A673 (cell line): ENCODE data around the gene TUSC7. TPM values are rescaled to one million over a fixed set of nuclear protein-coding genes. Genes with fewer than 3 reads are reported as not detected.

Source experiments
- BruUV-seq: library from RNA; stranded (reverse); fragments of 400-500 nt; replicated peaks from 2 replicates; lab custom pipeline; 2021; lab: Mats Ljungman, UMichigan
- CTCF ChIA-PET: fragments of 300-600 bp; sonication (Branson Sonifier 250); formaldehyde crosslinking; loops from one replicate; lab custom pipeline; 2022; ENCODE audit warnings: antibody characterized with exemption; lab: Charles Lee
- POLR2A ChIA-PET: fragments of 300-600 bp; sonication (Branson Sonifier 250); formaldehyde crosslinking; loops from one replicate; lab custom pipeline; 2022; ENCODE audit warnings: antibody characterized with exemption; ENCODE audit not compliant: low non-redundant PET; lab: Charles Lee
- DNase-seq: peaks from one replicate; pipeline ENCODE4 v3.0.0-alpha.2; 2015; ENCODE audit warnings: low spot score
- H3K27ac ChIP-seq: fragments of 200-600 bp; sonication (generic); 2 replicates; pipeline ENCODE4 v1.5.1; 2016; ENCODE audit warnings: mixed run types, low read depth, mild to moderate bottlenecking, mixed read lengths, antibody characterized with exemption, low read length; ENCODE audit not compliant: poor library complexity, severe bottlenecking
- H3K27me3 ChIP-seq: fragments of 200-600 bp; sonication (generic); replicated peaks from 2 replicates; pipeline ENCODE4 v1.6.1; 2017; ENCODE audit warnings: mixed run types, low read depth, mild to moderate bottlenecking, mixed read lengths, antibody characterized with exemption, low read length; ENCODE audit not compliant: insufficient read depth, poor library complexity
- H3K36me3 ChIP-seq: fragments of 200-600 bp; sonication (generic); 2 replicates; pipeline ENCODE4 v1.6.1; 2016; ENCODE audit warnings: mixed run types, mild to moderate bottlenecking, mixed read lengths, antibody characterized with exemption, low read length; ENCODE audit not compliant: insufficient read depth, poor library complexity, severe bottlenecking
- H3K4me1 ChIP-seq: fragments of 200-600 bp; sonication (generic); 2 replicates; pipeline ENCODE4 v1.6.1; 2017; ENCODE audit warnings: mixed run types, mild to moderate bottlenecking, mixed read lengths, antibody characterized with exemption, low read length; ENCODE audit not compliant: insufficient read depth, poor library complexity, severe bottlenecking
- H3K4me3 ChIP-seq: fragments of 200-600 bp; sonication (generic); 2 replicates; pipeline ENCODE4 v1.5.1; 2016; ENCODE audit warnings: low read depth, mixed run types, mild to moderate bottlenecking, mixed read lengths, low read length; ENCODE audit not compliant: poor library complexity, severe bottlenecking
- H3K9me3 ChIP-seq: fragments of 200-600 bp; sonication (generic); 2 replicates; pipeline ENCODE4 v1.6.1; 2016; ENCODE audit warnings: mixed run types, low read depth, mild to moderate bottlenecking, mixed read lengths, antibody characterized with exemption, low read length; ENCODE audit not compliant: poor library complexity, severe bottlenecking
- CTCF ChIP-seq: fragments of 300-800, 200-600 bp; sonication (generic); conservative IDR thresholded peaks from 2 replicates; pipeline ENCODE4 v1.5.1; 2017; ENCODE audit warnings: low read depth, mild to moderate bottlenecking, antibody characterized with exemption, low read length, moderate library complexity, mixed read lengths
- EZH2 ChIP-seq: fragments of 200-600 bp; sonication (generic); IDR thresholded peaks from 2 replicates; pipeline ENCODE4 v1.6.1; 2017; ENCODE audit warnings: borderline replicate concordance, low read depth, mild to moderate bottlenecking, mixed read lengths, antibody characterized with exemption, low read length; ENCODE audit not compliant: poor library complexity, severe bottlenecking
- intact Hi-C: fragments of 100-400 bp; cut with micrococcal nuclease; formaldehyde crosslinking; loops from one replicate; pipeline ENCODE4 v1.10.0; 2022; ENCODE audit not compliant: unreplicated experiment
- total RNA-seq: library from RNA; stranded (reverse); gene quantifications from 2 replicates; pipeline ENCODE4 v1.2.3, GENCODE V29; 2021

Gene TUSC7
- total RNA-seq, 1 experiment from 2014 or later: not detected

GRCh38 chr3:116757315-116757714 lies 47.7 kb downstream of the TUSC7 start:
- Histone ChIP-seq H3K36me3 (no peaks in the 10 kb centered on the region), H3K9me3 (no peaks in the 10 kb centered on the region), H3K27ac (no peak overlapping the region), H3K27me3 (no peaks in the 10 kb centered on the region), H3K4me1 (peaks cover 22% of the 10 kb centered on the region), H3K4me3 (no peak overlapping the region)
- ChIA-PET POLR2A (no interaction called here), CTCF (no interaction called here)
- no peak for TF ChIP-seq CTCF
- no peak for TF ChIP-seq EZH2
- BruUV-seq: no TSS peak
- intact Hi-C loops: loop anchor here (10.0 kb wide), 1 partner anchor 313 kb away; the partner anchor contains the start of gene LSAMP
- DNase-seq: peak; percentile 32

- POLR2A ChIA-PET: no interaction called here
Observed at GRCh38 chr3:116759316-116759715, 49.7 kb downstream of the TUSC7 start.

More at GRCh38 chr3:116759316-116759715, 49.7 kb downstream of the TUSC7 start:
- CTCF ChIA-PET: no interaction called here
- Histone ChIP-seq H3K27me3 (no peaks in the 10 kb centered on the region), H3K4me1 (peaks cover 22% of the 10 kb centered on the region), H3K4me3 (no peak overlapping the region), H3K27ac (no peak overlapping the region), H3K9me3 (no peaks in the 10 kb centered on the region), H3K36me3 (no peaks in the 10 kb centered on the region)
- intact Hi-C loops: loop anchor here (2.0 to 10.0 kb wide), 5 partner anchors 145 to 939 kb away; partner anchors contain the start of gene LSAMP
- no peak for DNase-seq
- no peak for TF ChIP-seq CTCF
- no peak for TF ChIP-seq EZH2
- no TSS peak for BruUV-seq
